H1 (cell line): ENCODE data around the gene PACSIN1. TPM values are rescaled to one million over a fixed set of nuclear protein-coding genes. Genes with fewer than 3 reads are reported as not detected.

Source experiments
- CTCF ChIA-PET: fragments of 300-600 bp; sonication (Branson Sonifier 250); formaldehyde crosslinking; loops from one replicate; lab custom pipeline; 2021; ENCODE audit not compliant: partially characterized antibody; lab: Charles Lee
- POLR2A ChIA-PET: fragments of 300-600 bp; sonication (Branson Sonifier 250); formaldehyde crosslinking; loops from one replicate; lab custom pipeline; 2021; ENCODE audit warnings: inconsistent platforms; ENCODE audit not compliant: partially characterized antibody; lab: Charles Lee
- DNase-seq, 2 experiments: peaks; one replicate each; pipeline versions ENCODE4 v3.0.0 to v3.0.0-alpha.2; 2010 to 2022; ENCODE audit warnings: low spot score in 2 of 2, low read depth in 1 of 2, mixed read lengths in 1 of 2
- FAIRE-seq: peaks from 2 replicates; lab custom pipeline; 2011; peaks lifted over from hg19 to GRCh38; lab: Jason Lieb, UNC
- H2AFZ ChIP-seq: 2 replicates; pipeline ENCODE4 v1.8.1; 2012; ENCODE audit warnings: low read length, inconsistent platforms
- H2AK5ac ChIP-seq: 2 replicates; pipeline ENCODE4 v1.6.1; 2013; ENCODE audit warnings: low read depth, low read length
- H2BK120ac ChIP-seq: replicated peaks from 2 replicates; pipeline ENCODE3; 2013; ENCODE audit warnings: low read depth, low read length, inconsistent platforms
- H2BK12ac ChIP-seq: 2 replicates; pipeline ENCODE4 v1.6.1; 2013; ENCODE audit warnings: low read depth, low read length
- H2BK15ac ChIP-seq: 2 replicates; pipeline ENCODE4 v1.6.1; 2013; ENCODE audit warnings: low read length
- H2BK20ac ChIP-seq: 2 replicates; pipeline ENCODE4 v1.6.1; 2013; ENCODE audit warnings: low read length
- H2BK5ac ChIP-seq: 2 replicates; pipeline ENCODE4 v1.6.1; 2013; ENCODE audit warnings: low read depth, low read length
- H3K14ac ChIP-seq: 2 replicates; pipeline ENCODE4 v1.6.1; 2013; ENCODE audit warnings: inconsistent platforms; ENCODE audit not compliant: insufficient read length
- H3K18ac ChIP-seq: 2 replicates; pipeline ENCODE4 v1.6.1; 2013; ENCODE audit warnings: low read length; ENCODE audit errors: extremely low read depth
- H3K23ac ChIP-seq: 2 replicates; pipeline ENCODE4 v1.6.1; 2013; ENCODE audit warnings: inconsistent platforms; ENCODE audit not compliant: insufficient read length
- H3K23me2 ChIP-seq: 2 replicates; pipeline ENCODE4 v1.6.1; 2013; ENCODE audit warnings: low read depth, low read length
- H3K27ac ChIP-seq: 2 replicates; pipeline ENCODE4 v1.6.1; 2011; ENCODE audit warnings: low read depth, low read length, inconsistent platforms
- H3K27me3 ChIP-seq, 4 experiments: replicated peaks in 1 of 4; 1 replicate in 1 of 4; 2 replicates in 3 of 4; pipeline versions ENCODE4 v1.6.1 to v1.8.1; 2011 to 2013; ENCODE audit warnings: low read length in 3 of 4, mild to moderate bottlenecking in 3 of 4, inconsistent platforms in 2 of 4, mixed read lengths in 2 of 4, moderate library complexity in 1 of 4; ENCODE audit not compliant: control insufficient read depth in 3 of 4, insufficient read depth in 3 of 4; ENCODE audit errors: extremely low read depth in 1 of 4
- H3K36me3 ChIP-seq, 4 experiments: 2 replicates each; pipeline versions ENCODE4 v1.6.1 to v1.8.1; 2011 to 2013; ENCODE audit warnings: mild to moderate bottlenecking in 4 of 4, low read length in 3 of 4, moderate library complexity in 2 of 4, control low read depth in 1 of 4, inconsistent platforms in 1 of 4; ENCODE audit not compliant: insufficient read depth in 4 of 4, control insufficient read depth in 2 of 4
- H3K4ac ChIP-seq: replicated peaks from 2 replicates; pipeline ENCODE3; 2013; ENCODE audit warnings: low read length, low read depth, mixed read lengths, inconsistent platforms; ENCODE audit not compliant: insufficient read length
- H3K4me1 ChIP-seq, 4 experiments: replicated peaks in 1 of 4; 1 replicate in 1 of 4; 2 replicates in 3 of 4; pipeline versions ENCODE4 v1.6.1 to v1.8.1; 2011 to 2013; ENCODE audit warnings: low read length in 3 of 4, inconsistent platforms in 2 of 4, mixed read lengths in 1 of 4; ENCODE audit not compliant: insufficient read depth in 4 of 4, control insufficient read depth in 3 of 4
- H3K4me2 ChIP-seq, 2 experiments: 2 replicates each; pipeline versions ENCODE4 v1.6.1 to v1.8.1; 2011 to 2013; ENCODE audit warnings: low read depth in 2 of 2, low read length in 2 of 2, control low read depth in 1 of 2, inconsistent platforms in 1 of 2, mild to moderate bottlenecking in 1 of 2; ENCODE audit not compliant: insufficient read depth in 1 of 2
- H3K4me3 ChIP-seq, 4 experiments: fragments of 200-600, 300-600 bp in 1 of 4; sonication (generic), shearing (Covaris generic), sonication (Bioruptor Twin) in 1 of 4; 2 replicates each; pipeline versions ENCODE4 v1.5.1 to v1.8.1; 2011 to 2016; ENCODE audit warnings: low read length in 4 of 4, low read depth in 3 of 4, control low read depth in 2 of 4, inconsistent platforms in 2 of 4, mild to moderate bottlenecking in 2 of 4, mixed read lengths in 1 of 4, moderate library complexity in 1 of 4; ENCODE audit not compliant: insufficient read depth in 2 of 4; ENCODE audit errors: extremely low read depth in 1 of 4
- H3K56ac ChIP-seq: replicated peaks from 2 replicates; pipeline ENCODE3; 2013; ENCODE audit warnings: low read depth, mild to moderate bottlenecking, mixed read lengths, low read length, inconsistent platforms; ENCODE audit not compliant: insufficient read length
- H3K79me1 ChIP-seq: 2 replicates; pipeline ENCODE4 v1.6.1; 2013; ENCODE audit warnings: low read depth, low read length, control low read depth
- H3K79me2 ChIP-seq, 2 experiments: 2 replicates each; pipeline versions ENCODE4 v1.6.1 to v1.8.1; 2012 to 2013; ENCODE audit warnings: low read length in 2 of 2, mild to moderate bottlenecking in 2 of 2, inconsistent platforms in 1 of 2; ENCODE audit not compliant: insufficient read depth in 2 of 2, control insufficient read depth in 1 of 2
- H3K9ac ChIP-seq, 4 experiments: replicated peaks in 1 of 4; 1 replicate in 1 of 4; 2 replicates in 3 of 4; pipeline versions ENCODE4 v1.6.1 to v1.8.1; 2011 to 2013; ENCODE audit warnings: low read depth in 3 of 4, low read length in 3 of 4, control low read depth in 2 of 4, mild to moderate bottlenecking in 2 of 4, moderate library complexity in 2 of 4, inconsistent platforms in 1 of 4; ENCODE audit errors: extremely low read depth in 1 of 4
- H3K9me3 ChIP-seq, 2 experiments: 2 replicates each; pipeline versions ENCODE4 v1.6.1 to v1.8.1; 2012 to 2013; ENCODE audit warnings: mild to moderate bottlenecking in 2 of 2, moderate library complexity in 2 of 2, control low read depth in 1 of 2, inconsistent platforms in 1 of 2, low read depth in 1 of 2, low read length in 1 of 2, mixed read lengths in 1 of 2; ENCODE audit not compliant: insufficient read depth in 2 of 2
- H4K20me1 ChIP-seq, 2 experiments: replicated peaks in 1 of 2; 2 replicates each; pipeline versions ENCODE3 to v1.8.1; 2011 to 2013; ENCODE audit warnings: inconsistent platforms in 2 of 2, low read length in 2 of 2, mild to moderate bottlenecking in 1 of 2; ENCODE audit not compliant: insufficient read depth in 2 of 2, control insufficient read depth in 1 of 2
- H4K5ac ChIP-seq: 2 replicates; pipeline ENCODE4 v1.6.1; 2013; ENCODE audit warnings: low read length, low read depth, mixed read lengths, inconsistent platforms; ENCODE audit not compliant: insufficient read length
- H4K8ac ChIP-seq: 2 replicates; pipeline ENCODE4 v1.8.0; 2013; ENCODE audit warnings: mild to moderate bottlenecking, moderate library complexity, low read length, inconsistent platforms; ENCODE audit not compliant: insufficient read depth; ENCODE audit errors: extremely low read depth
- H4K91ac ChIP-seq: replicated peaks from 2 replicates; pipeline ENCODE3; 2013; ENCODE audit warnings: low read length, mixed read lengths, inconsistent platforms; ENCODE audit not compliant: insufficient read length
- BACH1 ChIP-seq: IDR thresholded peaks from 2 replicates; pipeline ENCODE4 v1.6.1; 2012; ENCODE audit warnings: low read length, improper control_type of control experiment
- CBX5 ChIP-seq: fragments of 300-800, 300-1000 bp; sonication (generic); IDR thresholded peaks from 2 replicates; pipeline ENCODE4 v1.7.1; 2016; ENCODE audit warnings: antibody characterized with exemption, low read length, low read depth
- CEBPB ChIP-seq: IDR thresholded peaks from 2 replicates; pipeline ENCODE4 v1.6.1; 2012; ENCODE audit warnings: low read depth, low read length
- CREB1 ChIP-seq: IDR thresholded peaks from 2 replicates; pipeline ENCODE4 v1.6.1; 2012; ENCODE audit warnings: inconsistent platforms
- FOSL1 ChIP-seq: IDR thresholded peaks from 2 replicates; pipeline ENCODE4 v1.6.1; 2011; ENCODE audit warnings: mild to moderate bottlenecking, low read depth, low read length, moderate library complexity; ENCODE audit not compliant: insufficient read depth
- JUND ChIP-seq: IDR thresholded peaks from 2 replicates; pipeline ENCODE4 v1.6.1; 2011; ENCODE audit warnings: mild to moderate bottlenecking, improper control_type of control experiment, low read length
- KDM1A ChIP-seq: fragments of 200-600, 300-600 bp; sonication (generic); IDR thresholded peaks from 2 replicates; pipeline ENCODE4 v1.7.1; 2016; ENCODE audit warnings: mild to moderate bottlenecking, low read length, borderline replicate concordance
- KDM4A ChIP-seq: IDR thresholded peaks from one replicate; pipeline ENCODE4 v1.7.1; 2012; ENCODE audit warnings: low read depth, mild to moderate bottlenecking, moderate library complexity, low read length, inconsistent platforms; ENCODE audit not compliant: severe bottlenecking
- SAP30 ChIP-seq: fragments of 300-600 bp; sonication (generic); IDR thresholded peaks from 2 replicates; pipeline ENCODE4 v1.7.1; 2012; ENCODE audit warnings: low read length, moderate library complexity, mild to moderate bottlenecking, inconsistent platforms; ENCODE audit not compliant: insufficient read depth, insufficient replicate concordance
- SIX5 ChIP-seq: IDR thresholded peaks from 2 replicates; pipeline ENCODE4 v1.6.1; 2011; ENCODE audit warnings: mild to moderate bottlenecking, low read depth, low read length
- SP1 ChIP-seq: IDR thresholded peaks from 2 replicates; pipeline ENCODE4 v1.6.1; 2011; ENCODE audit warnings: low read depth, low read length
- TAF7 ChIP-seq: optimal IDR thresholded peaks from 2 replicates; pipeline ENCODE3; 2011; ENCODE audit warnings: low read depth, mild to moderate bottlenecking, inconsistent platforms, low read length, moderate library complexity, borderline replicate concordance
- WGBS, 2 experiments: shearing (Covaris generic) in 1 of 2; methylation state at CpG; one replicate each; pipeline versions ENCODE4 v1.1.6 to v1.1.7; 2013 to 2015; ENCODE audit warnings: low lambda C conversion rate in 2 of 2, mixed read lengths in 2 of 2, inconsistent platforms in 1 of 2, low coverage in 1 of 2, missing lambda C conversion rate in 1 of 2; ENCODE audit not compliant: insufficient replicate concordance in 2 of 2, insufficient coverage in 1 of 2, insufficient read length in 1 of 2; ENCODE audit errors: extremely low coverage in 1 of 2, missing lambda C conversion rate in 1 of 2; 5-methylcytosine and 5-hydroxymethylcytosine counted together
- polyA plus RNA-seq, 7 experiments: library from polyadenylated mRNA; depleted of rRNA in 3 of 7; stranded (reverse) in 5 of 7; unstranded in 2 of 7; fragments of >200 nt in 5 of 7; fragments of 200-250 nt in 2 of 7; gene quantifications; 1 replicate in 5 of 7; 2 replicates in 1 of 7; 4 replicates in 1 of 7; pipeline versions ENCODE4 v1.2.1 to v1.2.3, GENCODE V29; 2011 to 2013; ENCODE audit warnings: missing spikeins in 2 of 7, mixed read lengths in 2 of 7
- total RNA-seq: library from RNA; stranded (reverse); fragmentation: NEBNext Ultra II Directional; extraction: Animal tissue kit (Norgen Biotek cat#: 25700); gene quantifications from 2 replicates; pipeline ENCODE4 v1.2.1, GENCODE V29; 2021

Gene PACSIN1
- total and polyA plus RNA-seq, 2 of the 8 experiments (the other 6 are each of a cell fraction or from before 2014, with no cell fraction given): 5.9 to 11.1 TPM

GRCh38 chr6:34516391-34517324, 50.8 kb downstream of the PACSIN1 start:
- Histone ChIP-seq H4K91ac (no peak overlapping the region), H2AFZ (no peak overlapping the region), H4K8ac (no peak overlapping the region), H3K27me3 (peaks cover 0 to 6% (median 1%) of the 10 kb centered on the region in 4 experiments; a peak in 2 of 7 replicates), H3K23me2 (peaks cover 12% of the 10 kb centered on the region), H3K79me1 (peaks cover 3% of the 10 kb centered on the region; the same call in 1 of the 2 replicates), H3K9ac (no peak overlapping the region), H2BK5ac (no peak overlapping the region), H3K56ac (no peak overlapping the region), H4K5ac (no peak overlapping the region), H3K23ac (no peak overlapping the region), H2BK15ac (0 out of 2 replicates have a peak overlapping the region, but pooled peaks have one; percentile 61), H2AK5ac (no peak overlapping the region), H3K79me2 (no peaks in the 10 kb centered on the region), H3K18ac (no peak overlapping the region; the same call in 1 of the 2 replicates), H3K14ac (no peak overlapping the region), H3K4ac (no peak overlapping the region), H2BK120ac (no peak overlapping the region), H3K4me1 (peaks cover 0 to 17% (median 9%) of the 10 kb centered on the region in 4 experiments; a peak in 5 of 7 replicates), H3K36me3 (no peaks in the 10 kb centered on the region), H3K4me3 (no peak overlapping the region), H2BK20ac (0 out of 2 replicates have a peak overlapping the region, but pooled peaks have one; percentile 61), H3K27ac (no peak overlapping the region), H3K4me2 (no peak overlapping the region), H3K9me3 (no peaks in the 10 kb centered on the region), H2BK12ac (peak overlapping the region; percentile 39; the same call in 1 of the 2 replicates), H4K20me1 (peaks cover 0 to 4% of the 10 kb centered on the region in 2 experiments)
- 86% methylated on average over 17 of the region's 22 CpGs; no CpG with 5 or more reads in 1 of the 2 experiments for WGBS, 2 experiments
- POLR2A ChIA-PET: interaction anchor here (1.9 to 2.7 kb wide), 2 partner anchors 10 to 14 kb away, joined by 8 to 15 read pairs; no protein-coding TSS in a partner anchor
- CTCF ChIA-PET: interaction anchor here (0.8 to 4.5 kb wide), 10 partner anchors 9 to 722 kb away, joined by 3 to 23 read pairs (median 4); partner anchors contain the start of gene SMIM29
- DNase-seq: no peak
- no peak for FAIRE-seq
- TF ChIP-seq JUND (no peak), BACH1 (no peak), CREB1 (no peak), CEBPB (no peak), SAP30 (no peak), TAF7 (no peak), FOSL1 (no peak), SIX5 (no peak), SP1 (no peak), CBX5 (no peak), KDM1A (no peak), KDM4A (no peak)
